Gastrocnemius medialis (tissue), 4 donors: Measurements from ENCODE around the gene BUB1B. TPM values are rescaled to one million over a fixed set of nuclear protein-coding genes. Genes with fewer than 3 reads are reported as not detected.

ENCODE experiments used
- ATAC-seq, 2 donors: fragments of 150-250 bp; one replicate each; pipeline ENCODE4 v1.9.1; 2016
- DNase-seq, 2 donors: peaks; one replicate each; pipeline ENCODE4 v3.0.0-alpha.2; 2019
- H3K27ac ChIP-seq, 4 donors: fragments of 200-600 bp; sonication (generic); 1 replicate in 1 of 4; 2 replicates in 3 of 4; pipeline ENCODE4 v1.5.1; 2016 to 2018; ENCODE audit warnings: mild to moderate bottlenecking in 2 of 4, moderate library complexity in 1 of 4
- H3K27me3 ChIP-seq, 3 donors: fragments of 200-600 bp; sonication (generic) in 2 of 3; 1 replicate in 1 of 3; 2 replicates in 2 of 3; pipeline versions ENCODE4 v1.5.1 to v1.6.0; 2016 to 2019; ENCODE audit warnings: mild to moderate bottlenecking in 1 of 3, moderate library complexity in 1 of 3
- H3K36me3 ChIP-seq, 2 donors: fragments of 200-600 bp; sonication (generic) in 1 of 2; one replicate each; pipeline ENCODE4 v1.5.1; 2017 to 2018
- H3K4me1 ChIP-seq, 2 donors: fragments of 200-600 bp; sonication (generic) in 1 of 2; one replicate each; pipeline ENCODE4 v1.5.1; 2016 to 2017; ENCODE audit warnings: mild to moderate bottlenecking in 2 of 2
- H3K4me3 ChIP-seq, 4 donors: fragments of 200-600 bp; sonication (generic) in 3 of 4; 1 replicate in 1 of 4; 2 replicates in 3 of 4; pipeline ENCODE4 v1.5.1; 2016 to 2019; ENCODE audit warnings: mild to moderate bottlenecking in 2 of 4
- H3K9me3 ChIP-seq, 3 donors: fragments of 200-600 bp; sonication (generic) in 2 of 3; 1 replicate in 1 of 3; 2 replicates in 2 of 3; pipeline ENCODE4 v1.5.1; 2016 to 2019
- CTCF ChIP-seq, 5 experiments: fragments of 450-650 bp in 3 of 5; fragments of 200-600 bp in 2 of 5; sonication (generic) in 2 of 5; IDR thresholded peaks in 4 of 5; conservative IDR thresholded peaks in 1 of 5; 1 replicate in 4 of 5; 2 replicates in 1 of 5; pipeline ENCODE4 v1.5.1; 2016 to 2019; ENCODE audit warnings: antibody characterized with exemption in 5 of 5, mild to moderate bottlenecking in 3 of 5, moderate library complexity in 3 of 5
- POLR2A ChIP-seq, 2 donors: fragments of 450-650 bp; IDR thresholded peaks; one replicate each; pipeline ENCODE4 v1.6.1; 2017; ENCODE audit warnings: antibody characterized with exemption in 2 of 2, mild to moderate bottlenecking in 2 of 2, moderate library complexity in 2 of 2
- in situ Hi-C, 4 donors: fragments of 200-750 bp; cut with MboI; loops; one replicate each; pipeline versions ENCODE4 v1.15.0 to v1.8.0; 2017; ENCODE audit warnings: low sequenced_read_pairs in 4 of 4
- intact Hi-C: fragments of 100-400 bp; cut with DNase I; formaldehyde crosslinking; loops from one replicate; pipeline ENCODE4 v1.15.1; 2023; ENCODE audit warnings: low total_unique reads
- total RNA-seq, 4 donors: library from RNA; depleted of rRNA; stranded (reverse); fragments of >200 nt; gene quantifications; one replicate each; pipeline versions ENCODE4 v1.1.0 to v1.2.3, GENCODE V29; 2016

BUB1B gene
- total RNA-seq, 4 donors from 2014 or later, result 0.51 to 1.8 TPM; not detected in 2

GRCh38 chr15:40198355-40199085 is 37.7 kb downstream of the BUB1B start:
- H3K27ac ChIP-seq, result no peak overlapping the region
- in situ Hi-C loops, result no loop called here
- H3K4me3 ChIP-seq, result no peak overlapping the region
- no peaks in the 10 kb centered on the region for H3K36me3 ChIP-seq
- TF ChIP-seq CTCF (IDR thresholded peaks at IDR 0.05 in 4 of 5, conservative IDR thresholded peaks at IDR 0.05 in 1 of 5) (no peak), POLR2A (IDR thresholded peaks at IDR 0.05) (no peak)
- ATAC-seq (no peak), DNase-seq (no peak)
- H3K27me3 ChIP-seq, result no peaks in the 10 kb centered on the region
- intact Hi-C loops, result no loop called here
- H3K4me1 ChIP-seq, result no peaks in the 10 kb centered on the region
- no peaks in the 10 kb centered on the region for H3K9me3 ChIP-seq

GRCh38 chr15:40204100-40204499 is 43.2 kb downstream of the BUB1B start:
- no peak for ATAC-seq
- no peaks in the 10 kb centered on the region for H3K27me3 ChIP-seq
- no peak for DNase-seq
- no peak for TF ChIP-seq CTCF (IDR thresholded peaks at IDR 0.05 in 4 of 5, conservative IDR thresholded peaks at IDR 0.05 in 1 of 5)
- no peak for TF ChIP-seq POLR2A (IDR thresholded peaks at IDR 0.05)
- H3K4me3 ChIP-seq, result no peak overlapping the region
- intact Hi-C loops (no loop called here), in situ Hi-C loops (no loop called here)
- H3K9me3 ChIP-seq, result no peaks in the 10 kb centered on the region
- H3K36me3 ChIP-seq, result no peaks in the 10 kb centered on the region
- H3K4me1 ChIP-seq, result no peaks in the 10 kb centered on the region
- no peak overlapping the region for H3K27ac ChIP-seq

DNA sequence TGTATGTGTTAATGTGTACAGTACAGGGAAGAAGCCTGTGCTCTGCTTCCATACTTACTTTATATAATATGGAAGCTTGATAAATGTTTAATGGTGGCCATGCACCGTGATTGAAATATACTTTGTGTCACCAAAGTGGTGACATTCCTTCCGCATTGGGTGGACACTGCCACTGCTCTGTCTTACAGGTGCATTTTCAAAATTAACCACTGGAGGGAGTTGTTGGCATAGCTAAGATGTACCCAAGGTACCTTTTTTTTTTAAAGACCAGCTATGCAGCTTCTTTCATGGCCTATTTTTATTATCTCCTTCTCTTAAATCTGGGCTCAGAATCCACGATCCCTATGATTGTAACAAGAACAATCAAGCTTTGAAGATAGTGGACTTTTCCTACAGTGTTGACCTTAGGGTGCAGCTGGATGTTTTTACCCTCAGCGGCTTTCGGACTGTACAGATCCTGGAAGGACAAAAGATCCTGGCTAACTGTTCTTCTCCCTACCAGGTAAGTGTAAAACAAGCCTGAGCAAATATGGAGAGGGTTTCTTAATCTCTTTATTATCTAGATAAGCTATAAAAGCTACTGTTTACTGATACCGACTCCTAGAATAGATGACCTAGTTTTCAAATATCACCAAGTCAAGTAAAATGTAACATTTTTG is 56.4 kb downstream of the BUB1B start:
- in situ Hi-C loops, result loop anchor here in 3 of 4 donors (5.0 to 10.0 kb wide), 4 partner anchors 55 to 208 kb away; no protein-coding TSS in a partner anchor
- intact Hi-C loops, result loop anchor here (1.0 to 2.0 kb wide), 2 partner anchors 57 to 172 kb away; no protein-coding TSS in a partner anchor
- no peak for DNase-seq
- peak; percentile 89 to 99 for ATAC-seq
- Histone ChIP-seq H3K4me1 (no peaks in the 10 kb centered on the region), H3K4me3 (no peak overlapping the region), H3K9me3 (no peaks in the 10 kb centered on the region), H3K27me3 (no peaks in the 10 kb centered on the region), H3K27ac (no peak overlapping the region), H3K36me3 (no peaks in the 10 kb centered on the region)
- TF ChIP-seq CTCF (IDR thresholded peaks at IDR 0.05 in 4 of 5, conservative IDR thresholded peaks at IDR 0.05 in 1 of 5) (peak; percentile 69 to 86 (median 80)), POLR2A (IDR thresholded peaks at IDR 0.05) (no peak)

- in situ Hi-C loops, result loop anchor here (5.0 to 10.0 kb wide), 4 partner anchors 52 to 205 kb away; no protein-coding TSS in a partner anchor
- Histone ChIP-seq H3K4me3 (no peak overlapping the region), H3K4me1 (no peaks in the 10 kb centered on the region), H3K9me3 (no peaks in the 10 kb centered on the region), H3K27me3 (no peaks in the 10 kb centered on the region), H3K27ac (no peak overlapping the region), H3K36me3 (no peaks in the 10 kb centered on the region)
- ATAC-seq (no peak), DNase-seq (no peak)
- intact Hi-C loops, result no loop called here
- no peak for TF ChIP-seq CTCF (IDR thresholded peaks at IDR 0.05 in 4 of 5, conservative IDR thresholded peaks at IDR 0.05 in 1 of 5)
- no peak for TF ChIP-seq POLR2A (IDR thresholded peaks at IDR 0.05)
Observed at GRCh38 chr15:40219801-40220200, 58.9 kb downstream of the BUB1B start.
